ENCODE data around the gene ASCL4. TPM values are rescaled to one million over a fixed set of nuclear protein-coding genes. Genes with fewer than 3 reads are reported as not detected.

The ASCL4 gene
- total and polyA plus RNA-seq, 2 experiments from 2014 or later, result not detected

- H3K4me3 Mint-ChIP-seq, result no peak overlapping the region
- no peaks in the 10 kb centered on the region for H3K79me2 ChIP-seq (replicated peaks; ENCODE audit: insufficient read depth)
- H3K27ac ChIP-seq (ENCODE audit: low read depth), result no peak overlapping the region
- DNase-seq (ENCODE audit: low spot score) (no peak), ATAC-seq (no peak)
- no peaks in the 10 kb centered on the region for H3K36me3 ChIP-seq (ENCODE audit: insufficient read depth)
- peaks cover 8% of the 10 kb centered on the region; the same call in 1 of the 3 replicates for H3K36me3 Mint-ChIP-seq (ENCODE audit: low read depth)
- H3K27ac Mint-ChIP-seq, result no peak overlapping the region
- peaks cover 15% of the 10 kb centered on the region for H3K9me2 ChIP-seq (ENCODE audit: insufficient read depth)
- H2AFZ ChIP-seq, result peak overlapping the region; percentile 94
- H4K20me1 ChIP-seq (replicated peaks; ENCODE audit: insufficient read depth), result no peaks in the 10 kb centered on the region
- H3K27me3 ChIP-seq (ENCODE audit: insufficient read depth), result no peaks in the 10 kb centered on the region
- peaks cover 7% of the 10 kb centered on the region; the same call in 1 of the 3 replicates for H3K4me1 Mint-ChIP-seq
- H3K4me2 ChIP-seq, result no peak overlapping the region
- H3K4me1 ChIP-seq (ENCODE audit: insufficient read depth), result peaks cover 8% of the 10 kb centered on the region
- H3K9me3 Mint-ChIP-seq, result peaks cover 28% of the 10 kb centered on the region
- no peaks in the 10 kb centered on the region for H3F3A ChIP-seq (replicated peaks; ENCODE audit: low read depth)
- peaks cover 3% of the 10 kb centered on the region for H3K27me3 Mint-ChIP-seq (ENCODE audit: insufficient read depth, low read depth, poor library complexity)
- H3K4me3 ChIP-seq, result no peak overlapping the region
- TF ChIP-seq ETS1 (IDR thresholded peaks at IDR 0.05) (no peak), EZH2 (IDR thresholded peaks at IDR 0.05; ENCODE audit: low read depth, unreplicated experiment) (no peak), REST (IDR thresholded peaks at IDR 0.05; ENCODE audit: unreplicated experiment) (no peak), CREB1 (CRISPR knock-in tag; IDR thresholded peaks at IDR 0.05; ENCODE audit: low read depth) (no peak), ZNF331 (CRISPR knock-in tag; IDR thresholded peaks at IDR 0.05; ENCODE audit: low read depth) (no peak)
Measured at GRCh38 chr12:107788690-107789458, 14.4 kb downstream of the ASCL4 start.

GRCh38 chr12:107791465-107792089 lies 17.1 kb downstream of the ASCL4 start:
- peaks cover 28% of the 10 kb centered on the region for H3K9me3 Mint-ChIP-seq
- H3K9me2 ChIP-seq (ENCODE audit: insufficient read depth), result peaks cover 9% of the 10 kb centered on the region; the same call in 1 of the 2 replicates
- no peaks in the 10 kb centered on the region for H3F3A ChIP-seq (replicated peaks; ENCODE audit: low read depth)
- H3K79me2 ChIP-seq (replicated peaks; ENCODE audit: insufficient read depth), result no peaks in the 10 kb centered on the region
- no peak overlapping the region for H2AFZ ChIP-seq
- H3K4me1 Mint-ChIP-seq, result peaks cover 7% of the 10 kb centered on the region; the same call in 1 of the 3 replicates
- H3K36me3 ChIP-seq (ENCODE audit: insufficient read depth), result no peaks in the 10 kb centered on the region
- ATAC-seq, result no peak
- H3K27me3 ChIP-seq (ENCODE audit: insufficient read depth), result no peaks in the 10 kb centered on the region
- no peak overlapping the region for H3K4me3 ChIP-seq
- H3K27ac ChIP-seq (ENCODE audit: low read depth), result no peak overlapping the region
- peaks cover 8% of the 10 kb centered on the region; the same call in 1 of the 3 replicates for H3K36me3 Mint-ChIP-seq (ENCODE audit: low read depth)
- H4K20me1 ChIP-seq (replicated peaks; ENCODE audit: insufficient read depth), result no peaks in the 10 kb centered on the region
- no peak for DNase-seq (ENCODE audit: low spot score)
- no peak overlapping the region for H3K27ac Mint-ChIP-seq
- H3K27me3 Mint-ChIP-seq (ENCODE audit: insufficient read depth, low read depth, poor library complexity), result peaks cover 3% of the 10 kb centered on the region
- peaks cover 8% of the 10 kb centered on the region for H3K4me1 ChIP-seq (ENCODE audit: insufficient read depth)
- H3K4me2 ChIP-seq, result no peak overlapping the region
- H3K4me3 Mint-ChIP-seq, result no peak overlapping the region
- TF ChIP-seq CTCF (conservative IDR thresholded peaks at IDR 0.05; ENCODE audit: low read depth in 2 of 2) (no peak), ZNF331 (CRISPR knock-in tag; IDR thresholded peaks at IDR 0.05; ENCODE audit: low read depth) (no peak), JUNB (IDR thresholded peaks at IDR 0.05; ENCODE audit: unreplicated experiment) (no peak), REST (IDR thresholded peaks at IDR 0.05; ENCODE audit: unreplicated experiment) (no peak), POLR2AphosphoS5 (IDR thresholded peaks at IDR 0.05; ENCODE audit: low read depth) (no peak), ETS1 (IDR thresholded peaks at IDR 0.05) (no peak), CREB1 (CRISPR knock-in tag; IDR thresholded peaks at IDR 0.05; ENCODE audit: low read depth) (no peak), EZH2phosphoT487 (IDR thresholded peaks at IDR 0.05; ENCODE audit: unreplicated experiment) (no peak)
